Calu3 (cell line): ENCODE results near the gene TPT1. TPM values are rescaled to one million over a fixed set of nuclear protein-coding genes. Genes with fewer than 3 reads are reported as not detected.
A peak's percentile ranks its signal among the peaks of the same experiment; 100 is the strongest.

Experiments used
- BruUV-seq: library from RNA; stranded (reverse); fragments of 400-500 nt; replicated peaks from 2 replicates; lab custom pipeline; 2021; lab: Mats Ljungman, UMichigan
- CTCF ChIA-PET: fragments of 300-600 bp; sonication (Branson Sonifier 250); formaldehyde crosslinking; loops from one replicate; lab custom pipeline; 2022; ENCODE audit warnings: antibody characterized with exemption; lab: Charles Lee
- DNase-seq: peaks from one replicate; pipeline ENCODE4 v3.0.0; 2022
- H3K27ac Mint-ChIP-seq: one replicate; pipeline ENCODE4 v1.8.0; 2022; ENCODE audit warnings: mixed read lengths; ENCODE audit not compliant: unreplicated experiment
- H3K27me3 Mint-ChIP-seq: one replicate; pipeline ENCODE4 v1.8.0; 2022; ENCODE audit warnings: mixed read lengths; ENCODE audit not compliant: unreplicated experiment
- H3K36me3 Mint-ChIP-seq: one replicate; pipeline ENCODE4 v1.8.0; 2022; ENCODE audit warnings: mild to moderate bottlenecking, moderate library complexity, mixed read lengths; ENCODE audit not compliant: insufficient read depth, unreplicated experiment
- H3K4me1 Mint-ChIP-seq: one replicate; pipeline ENCODE4 v1.8.0; 2022; ENCODE audit warnings: mild to moderate bottlenecking, low read depth, mixed read lengths; ENCODE audit not compliant: unreplicated experiment
- H3K4me3 Mint-ChIP-seq: one replicate; pipeline ENCODE4 v1.8.0; 2022; ENCODE audit warnings: mild to moderate bottlenecking, low read depth, moderate library complexity, mixed read lengths; ENCODE audit not compliant: unreplicated experiment
- H3K9me3 Mint-ChIP-seq: one replicate; pipeline ENCODE4 v1.8.0; 2022; ENCODE audit warnings: low read depth, mixed read lengths; ENCODE audit not compliant: unreplicated experiment
- CTCF ChIP-seq: fragments of 200-600 bp; IDR thresholded peaks from one replicate; pipeline ENCODE4 v1.8.0; 2022; ENCODE audit warnings: antibody characterized with exemption; ENCODE audit not compliant: unreplicated experiment
- intact Hi-C: fragments of 100-400 bp; cut with micrococcal nuclease; formaldehyde crosslinking; loops from one replicate; pipeline ENCODE4 v1.10.0; 2022; ENCODE audit not compliant: unreplicated experiment
- total RNA-seq: library from RNA; stranded (reverse); gene quantifications from 2 replicates; pipeline ENCODE4 v1.2.3, GENCODE V29; 2022

The TPT1 gene
- total RNA-seq, 1 experiment from 2014 or later: 1,652 TPM

- intact Hi-C loops: no loop called here
- Mint-ChIP-seq H3K9me3 (no peaks in the 10 kb centered on the region), H3K27ac (no peak overlapping the region), H3K4me3 (peak overlapping the region; percentile 44), H3K4me1 (peaks cover 20% of the 10 kb centered on the region), H3K36me3 (peaks cover 7% of the 10 kb centered on the region), H3K27me3 (no peaks in the 10 kb centered on the region)
- no peak for DNase-seq
- BruUV-seq: no TSS peak
- TF ChIP-seq CTCF: no peak
- CTCF ChIA-PET: no interaction called here
Observed at GRCh38 chr13:45315520-45316167, 25.3 kb downstream of the TPT1 start.

- DNase-seq: no peak
- TF ChIP-seq CTCF: no peak
- Mint-ChIP-seq H3K4me1 (peaks cover 22% of the 10 kb centered on the region), H3K27me3 (no peaks in the 10 kb centered on the region), H3K36me3 (peaks cover 5% of the 10 kb centered on the region), H3K9me3 (no peaks in the 10 kb centered on the region), H3K4me3 (no peak overlapping the region), H3K27ac (no peak overlapping the region)
- intact Hi-C loops: no loop called here
- BruUV-seq: no TSS peak
- CTCF ChIA-PET: no interaction called here
Observed at GRCh38 chr13:45314822-45315221, 26.2 kb downstream of the TPT1 start.

- intact Hi-C loops: no loop called here
- DNase-seq: no peak
- no peaks in the 10 kb centered on the region for H3K9me3 Mint-ChIP-seq
- peaks cover 5% of the 10 kb centered on the region for H3K36me3 Mint-ChIP-seq
- H3K4me3 Mint-ChIP-seq: peak overlapping the region; percentile 68
- BruUV-seq: no TSS peak
- H3K27me3 Mint-ChIP-seq: no peaks in the 10 kb centered on the region
- CTCF ChIA-PET: interaction anchor here (0.6 kb wide), 1 partner anchor 520 kb away, joined by 4 read pairs; no protein-coding TSS in a partner anchor
- no peak overlapping the region for H3K27ac Mint-ChIP-seq
- no peak for TF ChIP-seq CTCF
- H3K4me1 Mint-ChIP-seq: peaks cover 10% of the 10 kb centered on the region
Observed at GRCh38 chr13:45310341-45311131, 30.4 kb downstream of the TPT1 start.

GRCh38 chr13:45306966-45307365 lies 34.0 kb downstream of the TPT1 start:
- CTCF ChIA-PET: no interaction called here
- TF ChIP-seq CTCF: no peak
- peaks cover 9% of the 10 kb centered on the region for H3K4me1 Mint-ChIP-seq
- intact Hi-C loops: loop anchor here (5.0 kb wide), 1 partner anchor 335 kb away; no protein-coding TSS in a partner anchor
- H3K9me3 Mint-ChIP-seq: no peaks in the 10 kb centered on the region
- peaks cover 5% of the 10 kb centered on the region for H3K36me3 Mint-ChIP-seq
- H3K27ac Mint-ChIP-seq: no peak overlapping the region
- H3K27me3 Mint-ChIP-seq: no peaks in the 10 kb centered on the region
- DNase-seq: no peak
- no TSS peak for BruUV-seq
- no peak overlapping the region for H3K4me3 Mint-ChIP-seq
